AG04450 (cell line): ENCODE measurements around the gene PPFIBP2. TPM values are rescaled to one million over a fixed set of nuclear protein-coding genes. Genes with fewer than 3 reads are reported as not detected.

Source experiments
- CTCF ChIA-PET: fragments of 300-600, 350-600 bp; formaldehyde crosslinking; extraction: SDS; loops from one replicate; lab custom pipeline; 2022; ENCODE audit warnings: antibody characterized with exemption, inconsistent platforms; lab: Charles Lee
- POLR2A ChIA-PET: fragments of 350-600 bp; formaldehyde crosslinking; extraction: SDS; loops from one replicate; lab custom pipeline; 2021; ENCODE audit warnings: antibody characterized with exemption, inconsistent platforms; lab: Yijun Ruan, JAX
- DNase-seq: peaks from one replicate; pipeline ENCODE4 v3.0.0-alpha.2; 2011; ENCODE audit warnings: low read depth, low spot score
- H3K27ac ChIP-seq: one replicate; pipeline ENCODE4 v1.5.1; 2012; ENCODE audit warnings: low read depth, low read length, control low read depth
- H3K27me3 ChIP-seq: one replicate; pipeline ENCODE4 v1.6.0; 2012; ENCODE audit warnings: low read length; ENCODE audit not compliant: control insufficient read depth, insufficient read depth
- H3K4me3 ChIP-seq: 2 replicates; pipeline ENCODE4 v1.5.1; 2011; ENCODE audit warnings: mild to moderate bottlenecking, low read depth, low read length, control low read depth
- H3K9me3 ChIP-seq: 2 replicates; pipeline ENCODE4 v1.5.1; 2012; ENCODE audit warnings: low read length; ENCODE audit not compliant: control insufficient read depth, insufficient read depth
- polyA plus RNA-seq: library from polyadenylated mRNA; depleted of rRNA; stranded (reverse); fragments of >200 nt; gene quantifications from 2 replicates; pipeline ENCODE4 v1.2.3, GENCODE V29; 2011
- TF ChIP-seq, protein P1 (sequence below): IDR thresholded peaks from 2 replicates; pipeline ENCODE4 v1.5.1; 2011; ENCODE audit warnings: low read depth, low read length, control low read depth, inconsistent platforms

Gene PPFIBP2
- polyA plus RNA-seq, 1 experiment: 4.1 TPM

DNA sequence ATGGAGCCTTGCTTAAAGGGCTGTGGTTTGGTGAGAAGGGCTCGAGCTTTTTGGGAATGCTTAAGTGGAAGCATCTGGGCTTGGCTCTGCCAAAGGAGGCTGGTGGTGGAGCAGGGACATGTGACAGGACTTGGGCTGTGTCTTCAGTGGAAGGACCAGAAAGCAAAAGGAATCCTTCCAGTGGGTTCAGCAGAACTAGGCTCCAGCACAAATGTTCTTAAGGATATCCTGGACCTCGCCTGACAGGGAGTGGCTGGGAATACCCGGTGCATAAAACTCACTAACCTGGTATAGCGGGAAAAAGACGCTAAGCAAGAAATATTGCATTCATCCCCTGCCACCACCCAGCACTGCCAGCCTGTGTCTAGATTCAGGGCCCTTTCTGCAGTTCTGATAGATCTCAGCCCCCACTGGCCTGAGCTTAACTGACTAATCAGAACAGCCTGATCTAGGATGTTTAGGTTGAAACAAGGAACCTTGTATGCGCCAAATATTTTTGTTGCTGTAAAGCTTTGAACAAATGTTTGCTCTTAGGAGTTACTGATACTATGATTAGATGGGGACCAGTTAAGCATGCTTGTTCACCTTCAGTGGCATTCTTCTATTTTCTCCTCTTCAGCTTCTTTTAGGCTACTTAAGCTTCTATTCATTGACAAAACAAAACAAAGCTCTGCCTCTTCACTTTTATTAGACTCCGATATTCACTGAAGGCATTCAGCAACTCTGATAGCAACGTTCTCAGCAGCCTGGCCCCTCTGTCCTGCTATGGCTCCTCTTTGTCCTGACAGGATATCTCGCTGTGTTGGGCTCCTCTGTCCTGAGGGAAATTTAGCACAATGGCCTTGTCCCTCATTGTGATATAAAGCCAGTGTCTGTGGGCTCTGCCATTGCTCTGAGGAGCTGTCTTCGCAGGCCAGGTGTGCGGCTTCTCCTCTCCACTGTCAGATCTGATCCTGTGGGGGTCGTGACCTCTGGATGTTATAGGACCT lies 25.0 kb downstream of the PPFIBP2 start:
- H3K27ac ChIP-seq: no peak overlapping the region
- TF ChIP-seq, protein P1, sequence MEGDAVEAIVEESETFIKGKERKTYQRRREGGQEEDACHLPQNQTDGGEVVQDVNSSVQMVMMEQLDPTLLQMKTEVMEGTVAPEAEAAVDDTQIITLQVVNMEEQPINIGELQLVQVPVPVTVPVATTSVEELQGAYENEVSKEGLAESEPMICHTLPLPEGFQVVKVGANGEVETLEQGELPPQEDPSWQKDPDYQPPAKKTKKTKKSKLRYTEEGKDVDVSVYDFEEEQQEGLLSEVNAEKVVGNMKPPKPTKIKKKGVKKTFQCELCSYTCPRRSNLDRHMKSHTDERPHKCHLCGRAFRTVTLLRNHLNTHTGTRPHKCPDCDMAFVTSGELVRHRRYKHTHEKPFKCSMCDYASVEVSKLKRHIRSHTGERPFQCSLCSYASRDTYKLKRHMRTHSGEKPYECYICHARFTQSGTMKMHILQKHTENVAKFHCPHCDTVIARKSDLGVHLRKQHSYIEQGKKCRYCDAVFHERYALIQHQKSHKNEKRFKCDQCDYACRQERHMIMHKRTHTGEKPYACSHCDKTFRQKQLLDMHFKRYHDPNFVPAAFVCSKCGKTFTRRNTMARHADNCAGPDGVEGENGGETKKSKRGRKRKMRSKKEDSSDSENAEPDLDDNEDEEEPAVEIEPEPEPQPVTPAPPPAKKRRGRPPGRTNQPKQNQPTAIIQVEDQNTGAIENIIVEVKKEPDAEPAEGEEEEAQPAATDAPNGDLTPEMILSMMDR: no peak
- no peaks in the 10 kb centered on the region for H3K9me3 ChIP-seq
- H3K27me3 ChIP-seq: peaks cover 2% of the 10 kb centered on the region
- CTCF ChIA-PET: no interaction called here
- H3K4me3 ChIP-seq: no peak overlapping the region
- DNase-seq: no peak
- POLR2A ChIA-PET: no interaction called here

DNA sequence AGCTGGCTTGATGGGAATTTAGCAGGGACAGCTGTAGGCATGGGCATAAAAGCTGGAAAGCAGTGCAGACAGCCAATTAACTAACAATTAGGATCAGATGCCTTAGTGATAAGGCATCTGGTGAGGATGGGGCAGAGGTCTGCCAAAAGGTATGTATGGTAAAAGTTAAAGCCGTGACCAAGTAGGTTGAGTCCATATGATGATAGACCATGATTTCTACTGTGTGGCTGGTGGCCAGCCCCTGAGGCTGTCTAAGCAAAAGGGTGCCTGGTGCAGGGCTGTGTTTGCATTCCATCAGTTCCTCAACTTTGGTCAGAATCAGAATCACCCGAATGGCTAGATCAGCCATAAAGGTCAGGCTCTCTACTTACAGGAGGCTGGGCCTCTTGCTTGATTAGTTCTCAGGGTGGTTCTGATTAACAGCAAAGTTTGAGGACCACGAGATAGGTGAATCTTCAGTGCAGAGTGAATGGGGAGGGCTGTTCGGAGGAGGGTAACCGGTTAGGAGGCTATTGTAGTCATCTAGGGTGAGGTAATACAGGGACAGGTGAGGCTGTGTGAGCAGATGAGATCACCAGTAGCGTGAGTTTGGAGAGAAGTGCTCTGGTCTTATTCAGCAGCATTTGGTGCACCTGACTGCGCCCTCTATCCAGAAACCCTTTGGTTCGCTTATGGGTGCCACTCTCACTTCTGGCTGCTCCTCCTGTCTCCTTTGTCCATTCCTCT lies 27.2 kb downstream of the PPFIBP2 start:
- no peak for DNase-seq
- no peaks in the 10 kb centered on the region for H3K9me3 ChIP-seq
- POLR2A ChIA-PET: no interaction called here
- H3K4me3 ChIP-seq: no peak overlapping the region
- no peak overlapping the region for H3K27ac ChIP-seq
- TF ChIP-seq, protein P1: no peak
- CTCF ChIA-PET: interaction anchor here (1.1 to 1.6 kb wide), 2 partner anchors 30 to 116 kb away, joined by 3 read pairs; no protein-coding TSS in a partner anchor
- H3K27me3 ChIP-seq: peaks cover 2% of the 10 kb centered on the region

DNA sequence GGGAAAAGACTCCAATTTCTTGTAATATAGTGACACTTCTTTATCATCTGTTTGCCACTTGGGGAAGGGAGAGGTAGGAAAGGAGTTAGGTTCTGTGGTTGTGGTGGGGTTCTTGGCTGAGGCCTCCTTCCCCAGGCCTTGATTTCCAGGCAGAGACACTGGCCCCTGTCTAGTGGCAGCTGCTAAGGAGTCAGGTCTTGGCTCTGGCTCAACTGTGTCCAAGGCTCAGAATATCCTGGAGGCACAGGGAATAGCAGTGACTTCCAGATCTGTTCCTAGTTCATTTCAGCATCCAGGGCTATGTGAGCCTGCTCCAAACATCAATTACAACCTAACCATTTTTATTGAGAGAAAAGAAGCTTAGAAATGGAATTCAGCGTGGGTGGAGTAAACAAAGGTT lies 29.5 kb downstream of the PPFIBP2 start:
- no peak overlapping the region for H3K4me3 ChIP-seq
- TF ChIP-seq, protein P1: no peak
- no peak overlapping the region for H3K27ac ChIP-seq
- ChIA-PET CTCF (no interaction called here), POLR2A (no interaction called here)
- H3K9me3 ChIP-seq: no peaks in the 10 kb centered on the region
- peaks cover 5% of the 10 kb centered on the region for H3K27me3 ChIP-seq
- no peak for DNase-seq

DNA sequence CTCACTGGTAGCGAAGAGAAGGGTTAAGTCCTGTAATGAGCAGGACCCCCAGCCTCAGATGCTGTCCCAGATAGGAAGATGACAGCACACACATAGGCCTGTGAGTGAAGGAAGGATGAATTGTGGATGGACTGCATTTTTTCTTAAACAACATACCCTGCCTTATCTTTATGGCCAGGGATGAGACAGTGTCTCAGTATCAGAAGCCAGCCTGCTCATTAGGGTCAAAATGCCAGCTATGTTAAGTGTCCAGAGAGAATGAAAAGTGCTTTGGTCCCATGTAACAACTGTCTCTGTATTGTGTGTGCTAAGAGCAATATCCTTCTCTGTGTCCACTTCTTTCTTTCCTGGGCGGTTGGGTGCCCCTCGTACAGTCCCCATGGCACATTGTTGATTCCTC lies 30.2 kb downstream of the PPFIBP2 start:
- Histone ChIP-seq H3K9me3 (no peaks in the 10 kb centered on the region), H3K27me3 (peaks cover 10% of the 10 kb centered on the region), H3K4me3 (no peak overlapping the region), H3K27ac (no peak overlapping the region)
- DNase-seq: no peak
- POLR2A ChIA-PET: no interaction called here
- TF ChIP-seq, protein P1: no peak
- CTCF ChIA-PET: interaction anchor here (0.6 kb wide), 1 partner anchor 77 kb away, joined by 3 read pairs; no protein-coding TSS in a partner anchor
